IMR-90 (cell line): ENCODE measurements around the gene CDKL1. TPM values are rescaled to one million over a fixed set of nuclear protein-coding genes. Genes with fewer than 3 reads are reported as not detected.

ENCODE experiments used
- ATAC-seq: fragments of 200-7000 bp; cut with Tn5 transposase; 2 replicates; pipeline ENCODE4 v1.9.1; 2020; ENCODE audit warnings: low read depth, mild to moderate bottlenecking, moderate library complexity
- BruUV-seq: library from RNA; stranded (reverse); fragments of 400-500 nt; replicated peaks from 2 replicates; lab custom pipeline; 2021; lab: Mats Ljungman, UMichigan
- CTCF ChIA-PET: fragments of 300-600 bp; formaldehyde crosslinking; extraction: SDS; loops from one replicate; lab custom pipeline; 2021; ENCODE audit warnings: antibody characterized with exemption; lab: Yijun Ruan, JAX
- POLR2A ChIA-PET: fragments of 300-600 bp; sonication (Branson Sonifier 250); formaldehyde crosslinking; loops from one replicate; lab custom pipeline; 2022; ENCODE audit warnings: antibody characterized with exemption; ENCODE audit not compliant: unreplicated experiment; lab: Charles Lee
- DNase-seq: peaks from one replicate; pipeline ENCODE4 v3.0.0; 2013
- H2AFZ ChIP-seq: replicated peaks from 2 replicates; pipeline ENCODE3; 2013; ENCODE audit warnings: low read length, mild to moderate bottlenecking; ENCODE audit not compliant: poor library complexity
- H2AK5ac ChIP-seq: 2 replicates; pipeline ENCODE4 v1.6.1; 2013; ENCODE audit warnings: low read depth, low read length, inconsistent platforms
- H2AK9ac ChIP-seq: replicated peaks from 2 replicates; pipeline ENCODE3; 2013; ENCODE audit warnings: mild to moderate bottlenecking, low read depth, low read length, moderate library complexity; ENCODE audit not compliant: poor library complexity
- H2BK120ac ChIP-seq: 2 replicates; pipeline ENCODE4 v1.6.1; 2013; ENCODE audit warnings: low read depth, low read length, inconsistent platforms
- H2BK15ac ChIP-seq: 3 replicates; pipeline ENCODE4 v1.6.1; 2013; ENCODE audit warnings: low read depth, low read length, inconsistent platforms
- H2BK20ac ChIP-seq: 2 replicates; pipeline ENCODE4 v1.6.1; 2013; ENCODE audit warnings: low read depth, mild to moderate bottlenecking, inconsistent platforms, low read length, moderate library complexity
- H2BK5ac ChIP-seq: 2 replicates; pipeline ENCODE4 v1.6.1; 2013; ENCODE audit warnings: mild to moderate bottlenecking, low read depth, low read length, inconsistent platforms; ENCODE audit not compliant: poor library complexity, severe bottlenecking
- H3K14ac ChIP-seq: replicated peaks from 2 replicates; pipeline ENCODE4 v1.6.1; 2013; ENCODE audit warnings: low read depth, low read length, inconsistent platforms
- H3K18ac ChIP-seq: 2 replicates; pipeline ENCODE4 v1.6.1; 2013; ENCODE audit warnings: low read depth, low read length, control low read depth
- H3K23ac ChIP-seq: 2 replicates; pipeline ENCODE4 v1.6.1; 2013; ENCODE audit warnings: low read depth, low read length, inconsistent platforms
- H3K27ac ChIP-seq: 2 replicates; pipeline ENCODE4 v1.5.1; 2013; ENCODE audit warnings: mild to moderate bottlenecking, control low read depth, low read length; ENCODE audit not compliant: insufficient read depth
- H3K27me3 ChIP-seq: 2 replicates; pipeline ENCODE4 v1.6.1; 2013; ENCODE audit warnings: low read length; ENCODE audit not compliant: control insufficient read depth, insufficient read depth
- H3K36me3 ChIP-seq: 2 replicates; pipeline ENCODE4 v1.6.1; 2013; ENCODE audit warnings: low read length, mixed read lengths; ENCODE audit not compliant: control insufficient read depth, insufficient read depth
- H3K4ac ChIP-seq: 2 replicates; pipeline ENCODE4 v1.6.1; 2013; ENCODE audit warnings: low read depth, low read length, inconsistent platforms
- H3K4me1 ChIP-seq: 2 replicates; pipeline ENCODE4 v1.6.1; 2013; ENCODE audit warnings: low read length, mixed read lengths; ENCODE audit not compliant: control insufficient read depth, insufficient read depth
- H3K4me2 ChIP-seq: 2 replicates; pipeline ENCODE4 v1.6.1; 2013; ENCODE audit warnings: low read depth, mild to moderate bottlenecking, control low read depth, low read length, moderate library complexity
- H3K4me3 ChIP-seq: 2 replicates; pipeline ENCODE4 v1.5.1; 2013; ENCODE audit warnings: low read depth, mild to moderate bottlenecking, control low read depth, low read length, moderate library complexity; ENCODE audit not compliant: insufficient read depth
- H3K56ac ChIP-seq: 2 replicates; pipeline ENCODE4 v1.6.1; 2013; ENCODE audit warnings: low read length, inconsistent platforms; ENCODE audit not compliant: insufficient read depth; ENCODE audit errors: extremely low read depth
- H3K79me1 ChIP-seq, 2 experiments: 2 replicates each; pipeline ENCODE4 v1.6.1; 2013; ENCODE audit warnings: low read length in 2 of 2, inconsistent platforms in 1 of 2, low read depth in 1 of 2
- H3K9ac ChIP-seq: 2 replicates; pipeline ENCODE4 v1.6.1; 2013; ENCODE audit warnings: low read depth, low read length, control low read depth
- H3K9me1 ChIP-seq: 2 replicates; pipeline ENCODE4 v1.6.1; 2013; ENCODE audit warnings: low read length, inconsistent platforms; ENCODE audit not compliant: insufficient read depth
- H3K9me3 ChIP-seq: 2 replicates; pipeline ENCODE4 v1.6.1; 2013; ENCODE audit warnings: low read length; ENCODE audit not compliant: control insufficient read depth, insufficient read depth
- H4K20me1 ChIP-seq: 2 replicates; pipeline ENCODE4 v1.6.1; 2013; ENCODE audit warnings: low read length, inconsistent platforms; ENCODE audit not compliant: insufficient read depth
- H4K5ac ChIP-seq: 2 replicates; pipeline ENCODE4 v1.6.1; 2013; ENCODE audit warnings: mild to moderate bottlenecking, low read depth, low read length, control low read depth
- H4K8ac ChIP-seq, 2 experiments: 2 replicates each; pipeline ENCODE4 v1.6.1; 2013; ENCODE audit warnings: low read depth in 2 of 2, low read length in 2 of 2, control low read depth in 1 of 2, inconsistent platforms in 1 of 2
- H4K91ac ChIP-seq: 2 replicates; pipeline ENCODE4 v1.6.1; 2013; ENCODE audit warnings: low read depth, low read length, inconsistent platforms; ENCODE audit not compliant: insufficient read depth
- BHLHE40 ChIP-seq: fragments of 150-350 bp; IDR thresholded peaks from 2 replicates; pipeline ENCODE4 v1.6.1; 2016; ENCODE audit warnings: mild to moderate bottlenecking, low read depth, low read length
- CEBPB ChIP-seq: IDR thresholded peaks from 2 replicates; pipeline ENCODE4 v1.6.1; 2012; ENCODE audit warnings: low read depth, low read length, improper control_type of control experiment
- CHD1 ChIP-seq: IDR thresholded peaks from 2 replicates; pipeline ENCODE4 v1.6.1; 2012; ENCODE audit warnings: low read depth, low read length, improper control_type of control experiment
- FOS ChIP-seq: fragments of 150-350 bp; IDR thresholded peaks from 2 replicates; pipeline ENCODE4 v1.6.1; 2016; ENCODE audit warnings: low read depth, low read length
- MAFK ChIP-seq: IDR thresholded peaks from 2 replicates; pipeline ENCODE4 v1.6.1; 2012; ENCODE audit warnings: low read depth, low read length, improper control_type of control experiment
- MAZ ChIP-seq: IDR thresholded peaks from 2 replicates; pipeline ENCODE4 v1.6.1; 2012; ENCODE audit warnings: low read depth, mild to moderate bottlenecking, low read length, improper control_type of control experiment, moderate library complexity, borderline replicate concordance
- MXI1 ChIP-seq: IDR thresholded peaks from 2 replicates; pipeline ENCODE4 v1.6.1; 2012; ENCODE audit warnings: low read depth, mild to moderate bottlenecking, low read length, moderate library complexity, borderline replicate concordance
- NFE2L2 ChIP-seq: fragments of 150-350 bp; IDR thresholded peaks from 2 replicates; pipeline ENCODE4 v1.6.1; 2016; ENCODE audit warnings: low read depth, mild to moderate bottlenecking, low read length
- POLR2A ChIP-seq: IDR thresholded peaks from 2 replicates; pipeline ENCODE4 v1.6.1; 2012; ENCODE audit warnings: mild to moderate bottlenecking, low read depth, low read length
- RAD21 ChIP-seq: IDR thresholded peaks from 2 replicates; pipeline ENCODE4 v1.6.1; 2012; ENCODE audit warnings: low read length, improper control_type of control experiment
- RCOR1 ChIP-seq: IDR thresholded peaks from 2 replicates; pipeline ENCODE4 v1.6.1; 2012; ENCODE audit warnings: mild to moderate bottlenecking, low read length, improper control_type of control experiment; ENCODE audit not compliant: insufficient replicate concordance
- RFX5 ChIP-seq: IDR thresholded peaks from 2 replicates; pipeline ENCODE4 v1.8.0; 2012; ENCODE audit warnings: low read depth, mild to moderate bottlenecking, low read length, moderate library complexity
- SMC3 ChIP-seq: fragments of 150-350 bp; IDR thresholded peaks from 2 replicates; pipeline ENCODE4 v1.6.1; 2016; ENCODE audit warnings: low read depth, mild to moderate bottlenecking, antibody characterized with exemption, low read length, moderate library complexity
- USF2 ChIP-seq: fragments of 150-350 bp; IDR thresholded peaks from 2 replicates; pipeline ENCODE4 v1.6.1; 2017; ENCODE audit warnings: mild to moderate bottlenecking, antibody characterized with exemption, low read length, low read depth
- WGBS, 2 experiments: methylation state at CpG; one replicate each; pipeline versions ENCODE4 v1.1.5 to v1.1.7; 2013; ENCODE audit warnings: missing lambda C conversion rate in 2 of 2; ENCODE audit not compliant: insufficient read length in 1 of 2; ENCODE audit errors: extremely low coverage in 2 of 2; 5-methylcytosine and 5-hydroxymethylcytosine counted together
- dilution Hi-C: fragments of 300-500 bp; cut with HindIII; formaldehyde crosslinking; loops from one replicate; pipeline ENCODE4 v1.14.3; 2018; ENCODE audit warnings: low sequenced_read_pairs; ENCODE audit not compliant: unreplicated experiment
- in situ Hi-C: fragments of 300-500 bp; cut with MboI; formaldehyde crosslinking; loops from 3 replicates; pipeline ENCODE4 v1.14.3; 2019; ENCODE audit warnings: low sequenced_read_pairs, inconsistent platforms, mixed read lengths
- intact Hi-C: fragments of 100-400 bp; cut with micrococcal nuclease; formaldehyde crosslinking; loops from 2 replicates; pipeline ENCODE4 v1.10.0; 2022
- polyA plus RNA-seq, 3 experiments: library from polyadenylated mRNA; depleted of rRNA; stranded (reverse); fragments of >200 nt; gene quantifications; 2 replicates each; pipeline ENCODE4 v1.2.3, GENCODE V29; 2012; ENCODE audit warnings: low replicate concordance in 1 of 3
- total RNA-seq: library from RNA; depleted of rRNA; stranded (reverse); fragments of >200 nt; gene quantifications from 2 replicates; pipeline ENCODE4 v1.2.3, GENCODE V29; 2012
- TF ChIP-seq, protein P1 (sequence below): conservative IDR thresholded peaks from 2 replicates; pipeline ENCODE4 v1.5.1; 2012; ENCODE audit warnings: mild to moderate bottlenecking, low read depth, low read length, improper control_type of control experiment
- TF ChIP-seq, protein P2 (sequence below): fragments of 150-350 bp; IDR thresholded peaks from 2 replicates; pipeline ENCODE4 v1.6.1; 2016; ENCODE audit warnings: low read depth, mild to moderate bottlenecking, low read length, moderate library complexity, borderline replicate concordance

Gene CDKL1
- total and polyA plus RNA-seq, 2 of the 4 experiments (the other 2 are of a cell fraction): 1.9 to 3.8 TPM

GRCh38 chr14:50423529-50423928 lies 26.8 kb upstream of the CDKL1 start:
- no peaks in the 10 kb centered on the region for H3K27me3 ChIP-seq
- no peak overlapping the region for H4K8ac ChIP-seq
- H3K23ac ChIP-seq: no peak overlapping the region
- H2BK20ac ChIP-seq: no peak overlapping the region
- H3K9me1 ChIP-seq: no peaks in the 10 kb centered on the region
- H3K4me1 ChIP-seq: no peaks in the 10 kb centered on the region
- no peak overlapping the region for H3K27ac ChIP-seq
- H3K18ac ChIP-seq: no peak overlapping the region
- TF ChIP-seq CEBPB: no peak
- TF ChIP-seq USF2: no peak
- no peak for TF ChIP-seq RCOR1
- no peak for TF ChIP-seq POLR2A
- TF ChIP-seq FOS: no peak
- no peak for TF ChIP-seq BHLHE40
- TF ChIP-seq CHD1: no peak
- no peak for TF ChIP-seq RAD21
- TF ChIP-seq, protein P1, sequence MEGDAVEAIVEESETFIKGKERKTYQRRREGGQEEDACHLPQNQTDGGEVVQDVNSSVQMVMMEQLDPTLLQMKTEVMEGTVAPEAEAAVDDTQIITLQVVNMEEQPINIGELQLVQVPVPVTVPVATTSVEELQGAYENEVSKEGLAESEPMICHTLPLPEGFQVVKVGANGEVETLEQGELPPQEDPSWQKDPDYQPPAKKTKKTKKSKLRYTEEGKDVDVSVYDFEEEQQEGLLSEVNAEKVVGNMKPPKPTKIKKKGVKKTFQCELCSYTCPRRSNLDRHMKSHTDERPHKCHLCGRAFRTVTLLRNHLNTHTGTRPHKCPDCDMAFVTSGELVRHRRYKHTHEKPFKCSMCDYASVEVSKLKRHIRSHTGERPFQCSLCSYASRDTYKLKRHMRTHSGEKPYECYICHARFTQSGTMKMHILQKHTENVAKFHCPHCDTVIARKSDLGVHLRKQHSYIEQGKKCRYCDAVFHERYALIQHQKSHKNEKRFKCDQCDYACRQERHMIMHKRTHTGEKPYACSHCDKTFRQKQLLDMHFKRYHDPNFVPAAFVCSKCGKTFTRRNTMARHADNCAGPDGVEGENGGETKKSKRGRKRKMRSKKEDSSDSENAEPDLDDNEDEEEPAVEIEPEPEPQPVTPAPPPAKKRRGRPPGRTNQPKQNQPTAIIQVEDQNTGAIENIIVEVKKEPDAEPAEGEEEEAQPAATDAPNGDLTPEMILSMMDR: no peak
- no peak for TF ChIP-seq MXI1
- no peak for TF ChIP-seq SMC3
- TF ChIP-seq NFE2L2: no peak
- TF ChIP-seq, protein P2, sequence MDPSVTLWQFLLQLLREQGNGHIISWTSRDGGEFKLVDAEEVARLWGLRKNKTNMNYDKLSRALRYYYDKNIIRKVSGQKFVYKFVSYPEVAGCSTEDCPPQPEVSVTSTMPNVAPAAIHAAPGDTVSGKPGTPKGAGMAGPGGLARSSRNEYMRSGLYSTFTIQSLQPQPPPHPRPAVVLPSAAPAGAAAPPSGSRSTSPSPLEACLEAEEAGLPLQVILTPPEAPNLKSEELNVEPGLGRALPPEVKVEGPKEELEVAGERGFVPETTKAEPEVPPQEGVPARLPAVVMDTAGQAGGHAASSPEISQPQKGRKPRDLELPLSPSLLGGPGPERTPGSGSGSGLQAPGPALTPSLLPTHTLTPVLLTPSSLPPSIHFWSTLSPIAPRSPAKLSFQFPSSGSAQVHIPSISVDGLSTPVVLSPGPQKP: no peak
- TF ChIP-seq MAZ: no peak
- no peak for TF ChIP-seq RFX5
- no peak for TF ChIP-seq MAFK
- in situ Hi-C loops (no loop called here), intact Hi-C loops (no loop called here), dilution Hi-C loops (no loop called here)
- peaks cover 20% of the 10 kb centered on the region for H3K36me3 ChIP-seq
- no peak overlapping the region for H2BK120ac ChIP-seq
- H3K4me3 ChIP-seq: no peak overlapping the region
- BruUV-seq: no TSS peak
- no peaks in the 10 kb centered on the region for H4K20me1 ChIP-seq
- ChIA-PET POLR2A (no interaction called here), CTCF (interaction anchor here (1.2 to 1.6 kb wide), 2 partner anchors 81 to 103 kb away, joined by 3 to 5 read pairs; no protein-coding TSS in a partner anchor)
- H2AK5ac ChIP-seq: no peak overlapping the region
- H3K4me2 ChIP-seq: no peak overlapping the region
- no peak for ATAC-seq
- H2AK9ac ChIP-seq: no peak overlapping the region
- no peak overlapping the region for H4K91ac ChIP-seq
- DNase-seq: no peak
- no peak overlapping the region for H3K14ac ChIP-seq
- H4K5ac ChIP-seq: no peak overlapping the region
- whole genome bisulfite sequencing, 2 experiments: 100% methylated on average over 1 of the region's 3 CpGs; no CpG with 5 or more reads in 1 of the 2 experiments
- no peaks in the 10 kb centered on the region for H3K9me3 ChIP-seq
- no peak overlapping the region for H3K56ac ChIP-seq
- H2BK5ac ChIP-seq: no peak overlapping the region
- H3K79me1 ChIP-seq: peaks cover 0 to 4% of the 10 kb centered on the region in 2 experiments; a peak in 3 of 4 replicates
- no peak overlapping the region for H2BK15ac ChIP-seq
- H3K9ac ChIP-seq: no peak overlapping the region
- no peak overlapping the region for H3K4ac ChIP-seq
- no peak overlapping the region for H2AFZ ChIP-seq
